Stimulated activated CD8-positive, alpha-beta memory T cell treated with anti-CD3 and anti-CD28 coated beads, Interleukin-4, amount 100 ng/mL, for 4 hours (primary cell): ENCODE measurements around the gene NAP1L5.

ENCODE experiments used
- DNase-seq, 2 donors: peaks; one replicate each; pipeline ENCODE4 v3.0.0-alpha.2; 2020; ENCODE audit warnings: low read depth in 2 of 2, low spot score in 1 of 2

The NAP1L5 gene

GRCh38 chr4:88661739-88662138, 35.9 kb downstream of the NAP1L5 start:
- DNase-seq = no peak

- no peak for DNase-seq
These were observed 37.0 kb downstream of the NAP1L5 start for GRCh38 chr4:88660446-88661294.

- no peak for DNase-seq
These were observed 37.8 kb downstream of the NAP1L5 start for GRCh38 chr4:88659890-88660208.

- DNase-seq = no peak
These were observed 38.4 kb downstream of the NAP1L5 start for GRCh38 chr4:88659055-88659889.

GRCh38 chr4:88655226-88655625, 42.4 kb downstream of the NAP1L5 start:
- no peak for DNase-seq

- DNase-seq = no peak
These were observed 44.2 kb downstream of the NAP1L5 start for GRCh38 chr4:88653371-88653946.

GRCh38 chr4:88649716-88650115, 47.9 kb downstream of the NAP1L5 start:
- DNase-seq = no peak

- no peak for DNase-seq
These were observed 50.9 kb downstream of the NAP1L5 start for GRCh38 chr4:88646528-88647280.

- no peak for DNase-seq
These were observed 51.6 kb downstream of the NAP1L5 start for GRCh38 chr4:88645994-88646393.
